Measurements from ENCODE around the gene PTPN14.
"Not testable (repeated sequence)": the region's sequence is repeated elsewhere in the genome, so short reads cannot be mapped to it uniquely, and the experiment has no call there.

Gene PTPN14

GRCh38 chr1:214499732-214500131, 51.7 kb downstream of the PTPN14 start:
- H3K4me1 ChIP-seq (ENCODE audit: insufficient read depth, low read length), result no peaks in the 10 kb centered on the region
- ATAC-seq (ENCODE audit: insufficient read depth, low read depth), result no peak
- H3K27me3 ChIP-seq (ENCODE audit: insufficient read depth, low read length, poor library complexity), result no peaks in the 10 kb centered on the region
- no peak overlapping the region for H3K4me2 ChIP-seq (ENCODE audit: insufficient read depth, low read length)
- DNase-seq, result no peak
- H3K79me2 ChIP-seq (ENCODE audit: insufficient read depth, low read length), result no peaks in the 10 kb centered on the region
- no peak overlapping the region for H2AFZ ChIP-seq (ENCODE audit: low read depth, low read length)
- no peak overlapping the region for H3K9ac ChIP-seq (ENCODE audit: low read depth, low read length)
- no peaks in the 10 kb centered on the region for H3K9me3 ChIP-seq (ENCODE audit: insufficient read depth, low read length, severe bottlenecking)
- TF ChIP-seq EZH2 (IDR thresholded peaks at IDR 0.05; ENCODE audit: borderline replicate concordance, low read depth, low read length, severe bottlenecking) (no peak), CTCF (IDR thresholded peaks at IDR 0.05; ENCODE audit: borderline replicate concordance, extremely low read depth, low read length, poor library complexity, severe bottlenecking) (no peak)
- no peaks in the 10 kb centered on the region for H4K20me1 ChIP-seq (ENCODE audit: insufficient read depth, low read length)
- no peaks in the 10 kb centered on the region for H3K36me3 ChIP-seq (ENCODE audit: insufficient read depth, low read length)
- no peak overlapping the region for H3K4me3 ChIP-seq (ENCODE audit: low read depth in 1 of 2, low read length in 2 of 2)
- H3K27ac ChIP-seq (ENCODE audit: low read length), result no peak overlapping the region

GRCh38 chr1:214498021-214498420, 53.4 kb downstream of the PTPN14 start:
- Histone ChIP-seq H4K20me1 (ENCODE audit: insufficient read depth, low read length) (no peaks in the 10 kb centered on the region), H3K36me3 (ENCODE audit: insufficient read depth, low read length) (no peaks in the 10 kb centered on the region), H3K9me3 (ENCODE audit: insufficient read depth, low read length, severe bottlenecking) (no peaks in the 10 kb centered on the region), H3K4me1 (ENCODE audit: insufficient read depth, low read length) (no peaks in the 10 kb centered on the region), H3K9ac (ENCODE audit: low read depth, low read length) (no peak overlapping the region), H3K4me2 (ENCODE audit: insufficient read depth, low read length) (no peak overlapping the region), H2AFZ (ENCODE audit: low read depth, low read length) (no peak overlapping the region), H3K79me2 (ENCODE audit: insufficient read depth, low read length) (no peaks in the 10 kb centered on the region), H3K27ac (ENCODE audit: low read length) (no peak overlapping the region), H3K27me3 (ENCODE audit: insufficient read depth, low read length, poor library complexity) (no peaks in the 10 kb centered on the region), H3K4me3 (ENCODE audit: low read depth in 1 of 2, low read length in 2 of 2) (no peak overlapping the region)
- no peak for ATAC-seq (ENCODE audit: insufficient read depth, low read depth)
- TF ChIP-seq CTCF (IDR thresholded peaks at IDR 0.05; ENCODE audit: borderline replicate concordance, extremely low read depth, low read length, poor library complexity, severe bottlenecking) (no peak), EZH2 (IDR thresholded peaks at IDR 0.05; ENCODE audit: borderline replicate concordance, low read depth, low read length, severe bottlenecking) (no peak)
- no peak for DNase-seq

GRCh38 chr1:214496126-214496525, 55.3 kb downstream of the PTPN14 start:
- H4K20me1 ChIP-seq (ENCODE audit: insufficient read depth, low read length), result no peaks in the 10 kb centered on the region
- no peak overlapping the region for H3K9ac ChIP-seq (ENCODE audit: low read depth, low read length)
- H2AFZ ChIP-seq (ENCODE audit: low read depth, low read length), result no peak overlapping the region
- ATAC-seq (ENCODE audit: insufficient read depth, low read depth) (no peak), DNase-seq (no peak)
- no peaks in the 10 kb centered on the region for H3K79me2 ChIP-seq (ENCODE audit: insufficient read depth, low read length)
- H3K4me1 ChIP-seq (ENCODE audit: insufficient read depth, low read length), result no peaks in the 10 kb centered on the region
- no peaks in the 10 kb centered on the region for H3K9me3 ChIP-seq (ENCODE audit: insufficient read depth, low read length, severe bottlenecking)
- H3K4me3 ChIP-seq (ENCODE audit: low read depth in 1 of 2, low read length in 2 of 2), result no peak overlapping the region
- H3K27ac ChIP-seq (ENCODE audit: low read length), result no peak overlapping the region
- H3K36me3 ChIP-seq (ENCODE audit: insufficient read depth, low read length), result no peaks in the 10 kb centered on the region
- H3K27me3 ChIP-seq (ENCODE audit: insufficient read depth, low read length, poor library complexity), result no peaks in the 10 kb centered on the region
- TF ChIP-seq EZH2 (IDR thresholded peaks at IDR 0.05; ENCODE audit: borderline replicate concordance, low read depth, low read length, severe bottlenecking) (no peak), CTCF (IDR thresholded peaks at IDR 0.05; ENCODE audit: borderline replicate concordance, extremely low read depth, low read length, poor library complexity, severe bottlenecking) (no peak)
- H3K4me2 ChIP-seq (ENCODE audit: insufficient read depth, low read length), result no peak overlapping the region

- H3K4me3 ChIP-seq (ENCODE audit: low read depth in 1 of 2, low read length in 2 of 2), result no peak overlapping the region
- no peaks in the 10 kb centered on the region for H3K36me3 ChIP-seq (ENCODE audit: insufficient read depth, low read length)
- TF ChIP-seq EZH2 (IDR thresholded peaks at IDR 0.05; ENCODE audit: borderline replicate concordance, low read depth, low read length, severe bottlenecking), result no peak
- TF ChIP-seq CTCF (IDR thresholded peaks at IDR 0.05; ENCODE audit: borderline replicate concordance, extremely low read depth, low read length, poor library complexity, severe bottlenecking), result no peak
- H4K20me1 ChIP-seq (ENCODE audit: insufficient read depth, low read length), result no peaks in the 10 kb centered on the region
- no peak overlapping the region for H3K4me2 ChIP-seq (ENCODE audit: insufficient read depth, low read length)
- H3K4me1 ChIP-seq (ENCODE audit: insufficient read depth, low read length), result no peaks in the 10 kb centered on the region
- no peak overlapping the region for H3K9ac ChIP-seq (ENCODE audit: low read depth, low read length)
- no peaks in the 10 kb centered on the region for H3K79me2 ChIP-seq (ENCODE audit: insufficient read depth, low read length)
- H3K27ac ChIP-seq (ENCODE audit: low read length), result no peak overlapping the region
- DNase-seq (no peak), ATAC-seq (ENCODE audit: insufficient read depth, low read depth) (no peak)
- H3K27me3 ChIP-seq (ENCODE audit: insufficient read depth, low read length, poor library complexity), result no peaks in the 10 kb centered on the region
- no peaks in the 10 kb centered on the region for H3K9me3 ChIP-seq (ENCODE audit: insufficient read depth, low read length, severe bottlenecking)
- no peak overlapping the region for H2AFZ ChIP-seq (ENCODE audit: low read depth, low read length)
Observed at GRCh38 chr1:214494706-214495105, 56.7 kb downstream of the PTPN14 start.

- not testable (repeated sequence) for H3K9ac ChIP-seq (ENCODE audit: low read depth, low read length); ATAC-seq (ENCODE audit: insufficient read depth, low read depth); H3K79me2 ChIP-seq (ENCODE audit: insufficient read depth, low read length); DNase-seq; H4K20me1 ChIP-seq (ENCODE audit: insufficient read depth, low read length); H3K4me2 ChIP-seq (ENCODE audit: insufficient read depth, low read length); H3K27me3 ChIP-seq (ENCODE audit: insufficient read depth, low read length, poor library complexity); H2AFZ ChIP-seq (ENCODE audit: low read depth, low read length); H3K4me3 ChIP-seq (ENCODE audit: low read depth in 1 of 2, low read length in 2 of 2); H3K4me1 ChIP-seq (ENCODE audit: insufficient read depth, low read length); H3K9me3 ChIP-seq (ENCODE audit: insufficient read depth, low read length, severe bottlenecking); H3K27ac ChIP-seq (ENCODE audit: low read length); H3K36me3 ChIP-seq (ENCODE audit: insufficient read depth, low read length)
Observed at GRCh38 chr1:214494179-214494578, 57.2 kb downstream of the PTPN14 start.
